Measurements from ENCODE around the gene RNF14.

- TF ChIP-seq, protein P1, sequence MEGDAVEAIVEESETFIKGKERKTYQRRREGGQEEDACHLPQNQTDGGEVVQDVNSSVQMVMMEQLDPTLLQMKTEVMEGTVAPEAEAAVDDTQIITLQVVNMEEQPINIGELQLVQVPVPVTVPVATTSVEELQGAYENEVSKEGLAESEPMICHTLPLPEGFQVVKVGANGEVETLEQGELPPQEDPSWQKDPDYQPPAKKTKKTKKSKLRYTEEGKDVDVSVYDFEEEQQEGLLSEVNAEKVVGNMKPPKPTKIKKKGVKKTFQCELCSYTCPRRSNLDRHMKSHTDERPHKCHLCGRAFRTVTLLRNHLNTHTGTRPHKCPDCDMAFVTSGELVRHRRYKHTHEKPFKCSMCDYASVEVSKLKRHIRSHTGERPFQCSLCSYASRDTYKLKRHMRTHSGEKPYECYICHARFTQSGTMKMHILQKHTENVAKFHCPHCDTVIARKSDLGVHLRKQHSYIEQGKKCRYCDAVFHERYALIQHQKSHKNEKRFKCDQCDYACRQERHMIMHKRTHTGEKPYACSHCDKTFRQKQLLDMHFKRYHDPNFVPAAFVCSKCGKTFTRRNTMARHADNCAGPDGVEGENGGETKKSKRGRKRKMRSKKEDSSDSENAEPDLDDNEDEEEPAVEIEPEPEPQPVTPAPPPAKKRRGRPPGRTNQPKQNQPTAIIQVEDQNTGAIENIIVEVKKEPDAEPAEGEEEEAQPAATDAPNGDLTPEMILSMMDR (conservative IDR thresholded peaks at IDR 0.05 in 1 of 2, IDR thresholded peaks at IDR 0.05 in 1 of 2; ENCODE audit: extremely low read depth in 1 of 2, insufficient read depth in 1 of 2, low read depth in 1 of 2, low read length in 2 of 2) = no peak
- no peak for TF ChIP-seq EZH2 (IDR thresholded peaks at IDR 0.05; ENCODE audit: borderline replicate concordance, low read length)
Measured at GRCh38 chr5:142011572-142012185, 42.8 kb downstream of the RNF14 start.
